Stimulated activated CD4-positive, alpha-beta T cell treated with anti-CD3 and anti-CD28 coated beads, Interleukin-4, amount 100 ng/mL, for 48 hours (primary cell): ENCODE results near the gene RTF1.

Source experiments
- DNase-seq, 2 donors: peaks; one replicate each; pipeline ENCODE4 v3.0.0-alpha.2; 2020; ENCODE audit warnings: low read depth in 2 of 2

Gene RTF1

GRCh38 chr15:41504751-41505492, 88.0 kb downstream of the RTF1 start:
- DNase-seq, result no peak

- no peak for DNase-seq
These were observed 88.9 kb downstream of the RTF1 start for GRCh38 chr15:41505776-41506175.

GRCh38 chr15:41506796-41507341, 90.0 kb downstream of the RTF1 start:
- DNase-seq, result no peak

- no peak for DNase-seq
These were observed 91.0 kb downstream of the RTF1 start for GRCh38 chr15:41507820-41508290.

- no peak for DNase-seq
These were observed 93.8 kb downstream of the RTF1 start for GRCh38 chr15:41510728-41511127.

GRCh38 chr15:41511331-41511898, 94.5 kb downstream of the RTF1 start:
- DNase-seq, result no peak

- DNase-seq, result no peak
These were observed 95.0 kb downstream of the RTF1 start for GRCh38 chr15:41511899-41512369.

GRCh38 chr15:41512512-41512939, 95.6 kb downstream of the RTF1 start:
- DNase-seq, result no peak

GRCh38 chr15:41512940-41513505, 96.1 kb downstream of the RTF1 start:
- DNase-seq, result no peak

GRCh38 chr15:41513506-41514227, 96.8 kb downstream of the RTF1 start, which contains the start of gene LTK:
Gene LTK, minus strand, starts transcription at chr15:41513827. Its CDS starts 118 bp downstream, at chr15:41513709.
- DNase-seq, result no peak

- DNase-seq, result no peak
These were observed 101.1 kb downstream of the RTF1 start for GRCh38 chr15:41517895-41518449.

- DNase-seq, result no peak
These were observed 103.7 kb downstream of the RTF1 start for GRCh38 chr15:41520636-41521035.

GRCh38 chr15:41521614-41522013, 104.7 kb downstream of the RTF1 start:
- DNase-seq, result no peak

GRCh38 chr15:41523097-41523496, 106.2 kb downstream of the RTF1 start:
- no peak for DNase-seq

- DNase-seq, result no peak
These were observed 113.6 kb downstream of the RTF1 start for GRCh38 chr15:41530363-41530956.
